Neutrophil (primary cell): ENCODE measurements around the gene PTPRG.

Experiments
- H3K27ac ChIP-seq: fragments of 200-600 bp; sonication (generic); 2 replicates; pipeline ENCODE4 v1.5.1; 2016; ENCODE audit warnings: mild to moderate bottlenecking, moderate library complexity
- H3K27me3 ChIP-seq: fragments of 200-600 bp; sonication (generic); 2 replicates; pipeline ENCODE4 v1.6.0; 2016; ENCODE audit warnings: mild to moderate bottlenecking
- H3K36me3 ChIP-seq: fragments of 200-600 bp; sonication (generic); 2 replicates; pipeline ENCODE4 v1.5.1; 2017
- H3K4me1 ChIP-seq, 2 experiments: fragments of 200-600 bp in 1 of 2; sonication (generic) in 1 of 2; 1 replicate in 1 of 2; 2 replicates in 1 of 2; pipeline versions ENCODE4 v1.5.1 to v1.6.1; 2013 to 2016; ENCODE audit warnings: low read depth in 1 of 2, low read length in 1 of 2, mild to moderate bottlenecking in 1 of 2, moderate library complexity in 1 of 2; ENCODE audit not compliant: control insufficient read depth in 1 of 2, insufficient read depth in 1 of 2
- H3K4me3 ChIP-seq, 2 experiments: fragments of 200-600 bp in 1 of 2; sonication (generic) in 1 of 2; 1 replicate in 1 of 2; 2 replicates in 1 of 2; pipeline ENCODE4 v1.5.1; 2013 to 2016; ENCODE audit warnings: low read depth in 1 of 2, low read length in 1 of 2, mild to moderate bottlenecking in 1 of 2, moderate library complexity in 1 of 2
- H3K9me3 ChIP-seq: fragments of 200-600 bp; sonication (generic); 2 replicates; pipeline ENCODE4 v1.5.1; 2016
- TF ChIP-seq, protein P1 (sequence below): fragments of 200-600 bp; sonication (generic); IDR thresholded peaks from 2 replicates; pipeline ENCODE4 v1.5.1; 2016; ENCODE audit warnings: antibody characterized with exemption

PTPRG gene

DNA sequence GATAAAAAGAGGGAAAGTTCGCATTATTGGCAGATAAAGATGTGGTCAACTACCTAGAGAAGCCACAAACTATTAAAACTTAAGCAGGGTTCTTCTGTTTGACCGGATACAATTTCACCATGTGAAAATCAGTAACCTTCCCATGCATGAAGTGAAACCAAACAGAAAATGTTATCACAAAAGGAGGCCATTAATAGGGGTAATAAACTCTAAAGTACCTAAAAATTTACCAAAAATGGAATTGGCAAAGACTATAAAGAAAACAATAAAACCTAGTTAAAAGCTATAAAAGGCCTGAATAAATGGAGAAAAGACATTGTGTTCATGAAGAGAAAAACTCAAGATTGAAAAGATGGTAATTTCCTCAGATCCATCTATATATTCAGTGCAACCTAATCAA lies 728.6 kb downstream of the PTPRG start:
- no peak overlapping the region for H3K27ac ChIP-seq
- no peaks in the 10 kb centered on the region for H3K27me3 ChIP-seq
- no peaks in the 10 kb centered on the region for H3K4me1 ChIP-seq
- H3K9me3 ChIP-seq = no peaks in the 10 kb centered on the region
- H3K36me3 ChIP-seq = no peaks in the 10 kb centered on the region
- H3K4me3 ChIP-seq = no peak overlapping the region
- TF ChIP-seq, protein P1, sequence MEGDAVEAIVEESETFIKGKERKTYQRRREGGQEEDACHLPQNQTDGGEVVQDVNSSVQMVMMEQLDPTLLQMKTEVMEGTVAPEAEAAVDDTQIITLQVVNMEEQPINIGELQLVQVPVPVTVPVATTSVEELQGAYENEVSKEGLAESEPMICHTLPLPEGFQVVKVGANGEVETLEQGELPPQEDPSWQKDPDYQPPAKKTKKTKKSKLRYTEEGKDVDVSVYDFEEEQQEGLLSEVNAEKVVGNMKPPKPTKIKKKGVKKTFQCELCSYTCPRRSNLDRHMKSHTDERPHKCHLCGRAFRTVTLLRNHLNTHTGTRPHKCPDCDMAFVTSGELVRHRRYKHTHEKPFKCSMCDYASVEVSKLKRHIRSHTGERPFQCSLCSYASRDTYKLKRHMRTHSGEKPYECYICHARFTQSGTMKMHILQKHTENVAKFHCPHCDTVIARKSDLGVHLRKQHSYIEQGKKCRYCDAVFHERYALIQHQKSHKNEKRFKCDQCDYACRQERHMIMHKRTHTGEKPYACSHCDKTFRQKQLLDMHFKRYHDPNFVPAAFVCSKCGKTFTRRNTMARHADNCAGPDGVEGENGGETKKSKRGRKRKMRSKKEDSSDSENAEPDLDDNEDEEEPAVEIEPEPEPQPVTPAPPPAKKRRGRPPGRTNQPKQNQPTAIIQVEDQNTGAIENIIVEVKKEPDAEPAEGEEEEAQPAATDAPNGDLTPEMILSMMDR = no peak

DNA sequence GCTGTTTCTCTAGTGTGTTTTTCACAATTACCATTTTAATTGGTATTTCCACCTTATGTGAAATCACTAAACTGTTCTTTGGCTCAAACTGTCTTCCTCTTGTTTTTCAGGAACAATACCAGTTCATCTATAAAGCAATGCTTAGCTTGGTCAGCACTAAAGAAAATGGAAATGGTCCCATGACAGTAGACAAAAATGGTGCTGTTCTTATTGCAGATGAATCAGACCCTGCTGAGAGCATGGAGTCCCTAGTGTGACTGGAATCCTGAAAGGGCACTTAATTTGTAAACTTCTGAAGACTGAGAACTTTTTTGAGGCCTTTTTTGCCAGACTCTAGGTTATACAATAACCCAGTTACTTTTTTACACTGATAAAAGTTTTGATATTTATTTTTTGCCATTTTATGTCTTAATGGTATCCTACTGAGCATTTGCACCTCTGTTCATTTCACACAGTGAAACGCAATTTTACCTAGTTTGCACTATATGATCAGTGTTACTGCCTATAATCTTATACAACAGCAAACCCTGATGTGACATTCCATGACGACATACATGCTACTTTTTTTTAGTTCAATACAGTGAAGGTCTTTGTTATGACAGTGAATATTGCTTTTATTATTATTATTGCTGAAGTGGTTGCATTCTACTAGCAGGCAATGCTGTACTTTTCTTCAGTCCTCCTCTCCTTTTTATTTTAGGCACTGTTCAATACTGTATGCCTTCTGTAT lies 731.8 kb downstream of the PTPRG start:
- Histone ChIP-seq H3K9me3 (no peaks in the 10 kb centered on the region), H3K4me3 (no peak overlapping the region), H3K27me3 (no peaks in the 10 kb centered on the region), H3K4me1 (no peaks in the 10 kb centered on the region), H3K36me3 (no peaks in the 10 kb centered on the region), H3K27ac (no peak overlapping the region)
- TF ChIP-seq, protein P1 = no peak

DNA sequence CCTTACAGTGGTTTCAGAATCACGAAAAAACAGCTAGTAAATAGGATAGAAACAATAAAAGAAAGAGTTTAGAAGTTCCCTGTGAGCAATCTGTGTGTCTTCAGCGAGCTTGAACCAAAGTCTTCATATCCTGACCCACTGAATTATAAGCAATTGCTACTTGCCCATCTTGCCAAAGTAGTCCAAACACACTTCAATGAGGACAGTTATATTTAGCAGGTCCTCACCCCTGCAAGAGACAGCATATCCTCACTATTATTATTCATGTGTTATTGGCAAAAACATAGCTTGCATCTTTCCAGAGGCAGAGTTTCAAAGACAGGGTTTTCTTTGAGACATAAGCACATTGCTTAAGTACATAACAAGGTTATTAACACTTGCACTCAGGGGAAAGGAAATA lies 734.2 kb downstream of the PTPRG start:
- Histone ChIP-seq H3K27ac (no peak overlapping the region), H3K27me3 (no peaks in the 10 kb centered on the region), H3K4me3 (no peak overlapping the region), H3K36me3 (no peaks in the 10 kb centered on the region), H3K4me1 (no peaks in the 10 kb centered on the region), H3K9me3 (no peaks in the 10 kb centered on the region)
- TF ChIP-seq, protein P1 = no peak

DNA sequence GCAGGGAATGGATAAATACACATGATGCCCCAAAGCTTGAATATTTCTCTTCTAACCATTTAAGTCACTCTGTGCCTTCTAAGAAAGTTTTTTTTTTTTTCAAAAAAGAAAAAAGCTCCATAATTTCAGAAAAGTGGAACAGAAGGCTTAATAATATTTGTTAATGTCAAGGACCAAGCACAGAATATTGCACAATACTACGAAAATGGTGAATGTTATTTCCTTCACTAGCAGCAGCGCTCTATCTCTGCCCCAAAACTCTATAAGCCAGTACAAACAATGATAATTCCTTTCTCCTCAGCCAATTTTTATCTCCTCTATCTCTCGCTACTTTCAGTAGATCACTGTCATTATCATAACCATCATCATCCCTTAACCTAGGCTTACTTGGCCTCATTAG lies 739.2 kb downstream of the PTPRG start:
- Histone ChIP-seq H3K9me3 (no peaks in the 10 kb centered on the region), H3K4me3 (no peak overlapping the region), H3K4me1 (no peaks in the 10 kb centered on the region), H3K27ac (no peak overlapping the region), H3K27me3 (no peaks in the 10 kb centered on the region), H3K36me3 (no peaks in the 10 kb centered on the region)
- TF ChIP-seq, protein P1 = no peak

DNA sequence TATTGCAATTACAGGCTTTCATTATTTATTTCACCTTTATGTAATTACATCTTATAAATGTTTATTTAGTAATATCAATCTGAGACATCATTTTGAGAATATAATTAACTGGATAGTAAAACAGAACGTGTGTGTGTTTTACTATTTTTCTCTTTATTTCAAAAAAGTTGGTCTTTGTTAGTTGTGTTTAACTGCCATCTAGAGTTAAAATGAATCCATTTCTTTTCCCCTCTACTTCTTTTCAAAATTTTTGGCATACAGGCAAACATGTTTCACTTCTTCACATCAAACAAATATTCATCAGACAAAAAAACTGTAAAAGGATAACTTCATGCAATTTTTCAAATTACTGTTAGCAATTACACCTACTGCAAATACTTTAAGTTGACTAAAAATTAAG lies 750.8 kb downstream of the PTPRG start:
- no peak overlapping the region for H3K4me3 ChIP-seq
- no peak overlapping the region for H3K27ac ChIP-seq
- H3K36me3 ChIP-seq = no peaks in the 10 kb centered on the region
- peaks cover 11% of the 10 kb centered on the region for H3K27me3 ChIP-seq
- no peaks in the 10 kb centered on the region for H3K9me3 ChIP-seq
- no peaks in the 10 kb centered on the region for H3K4me1 ChIP-seq
- TF ChIP-seq, protein P1 = no peak
